Activated CD4-positive, alpha-beta T cell treated with anti-CD3 and anti-CD28 coated beads, Interleukin-10, Interleukin-2, amounts not matched to agents 100 ng/mL and 50 ng/mL, durations not matched to agents 16 hours and 8 hours (primary cell): ENCODE results near the gene CIBAR2.

Source experiments
- DNase-seq: peaks from one replicate; pipeline ENCODE4 v3.0.0-alpha.2; 2020

Gene CIBAR2

DNA sequence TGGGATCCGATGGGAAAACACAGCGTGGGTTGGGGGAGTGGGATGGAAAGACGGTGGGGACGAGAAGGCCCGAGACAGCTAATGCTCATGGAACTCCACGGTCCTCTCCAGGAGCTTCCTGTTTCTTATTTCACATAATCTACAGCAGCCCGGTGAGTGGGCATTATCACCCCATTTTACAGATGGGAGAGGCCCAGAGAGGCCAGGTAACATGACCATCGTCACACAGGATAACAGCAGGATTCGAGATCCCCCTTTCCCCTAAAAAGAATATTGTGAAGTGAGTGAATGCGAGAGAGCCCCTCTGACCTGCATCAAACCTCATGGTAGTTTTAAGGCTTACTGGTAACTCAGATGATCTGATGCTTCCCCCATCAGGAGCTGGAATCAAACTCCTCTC lies 12.0 kb downstream of the CIBAR2 start:
- DNase-seq: no peak

DNA sequence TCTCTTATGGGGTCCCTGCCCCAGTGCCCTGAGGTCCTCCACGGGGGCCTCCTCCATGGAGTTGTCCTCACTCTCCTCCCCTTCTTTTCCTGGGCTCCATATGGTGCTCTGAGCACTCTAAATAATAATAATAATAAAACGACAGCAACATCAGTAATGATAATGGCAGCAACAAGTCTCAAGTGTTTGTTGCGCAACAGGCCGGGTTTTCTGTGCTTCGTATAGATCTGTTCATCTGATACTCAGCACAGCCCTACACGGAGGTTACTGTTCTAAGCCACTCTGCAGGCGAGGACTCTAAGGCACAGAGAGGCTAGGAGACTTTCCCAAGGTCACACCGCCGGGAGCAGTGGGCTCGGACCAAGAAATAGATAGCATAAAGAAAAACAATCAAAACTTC lies 13.7 kb downstream of the CIBAR2 start:
- DNase-seq: no peak

DNA sequence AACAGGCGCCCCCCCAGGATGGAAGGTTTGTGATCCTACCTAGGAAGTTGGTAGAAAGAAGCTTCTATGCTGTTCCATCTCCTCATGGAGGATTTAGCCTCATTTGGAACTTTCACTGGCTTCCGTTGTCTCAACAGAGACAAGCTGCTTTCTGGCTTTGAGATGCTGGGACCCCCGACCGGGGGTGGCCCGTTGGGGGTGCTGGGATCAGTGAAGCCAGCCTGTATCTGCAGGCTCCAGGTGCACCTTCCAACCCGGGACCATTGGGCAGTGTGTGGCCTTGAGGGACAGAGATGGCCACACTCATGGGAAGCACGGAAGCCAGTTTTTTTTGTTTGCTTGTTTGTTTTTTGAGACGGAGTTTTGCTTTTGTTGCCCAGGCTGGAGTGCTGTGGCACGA lies 15.4 kb downstream of the CIBAR2 start:
- no peak for DNase-seq

DNA sequence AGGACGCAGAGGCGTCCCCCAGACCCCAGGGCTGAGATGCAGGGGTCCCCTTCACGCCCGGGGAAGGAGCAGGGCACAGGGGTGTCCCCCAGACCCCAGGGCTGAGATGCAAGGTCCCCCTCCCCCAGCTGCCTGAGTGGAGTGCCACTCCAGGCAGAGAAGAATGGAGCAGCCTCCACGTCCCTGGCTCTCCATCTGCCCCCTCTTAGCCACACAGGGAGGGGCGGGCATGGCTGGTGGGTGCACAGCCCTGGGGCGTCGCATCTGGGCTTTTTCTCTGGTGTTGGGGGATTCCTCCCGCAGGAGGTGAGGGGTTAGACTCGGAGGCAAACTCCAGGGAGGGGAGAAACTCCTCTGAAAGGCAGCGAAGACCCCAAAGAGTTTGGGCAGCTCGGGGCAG lies 17.5 kb downstream of the CIBAR2 start:
- DNase-seq: no peak

DNA sequence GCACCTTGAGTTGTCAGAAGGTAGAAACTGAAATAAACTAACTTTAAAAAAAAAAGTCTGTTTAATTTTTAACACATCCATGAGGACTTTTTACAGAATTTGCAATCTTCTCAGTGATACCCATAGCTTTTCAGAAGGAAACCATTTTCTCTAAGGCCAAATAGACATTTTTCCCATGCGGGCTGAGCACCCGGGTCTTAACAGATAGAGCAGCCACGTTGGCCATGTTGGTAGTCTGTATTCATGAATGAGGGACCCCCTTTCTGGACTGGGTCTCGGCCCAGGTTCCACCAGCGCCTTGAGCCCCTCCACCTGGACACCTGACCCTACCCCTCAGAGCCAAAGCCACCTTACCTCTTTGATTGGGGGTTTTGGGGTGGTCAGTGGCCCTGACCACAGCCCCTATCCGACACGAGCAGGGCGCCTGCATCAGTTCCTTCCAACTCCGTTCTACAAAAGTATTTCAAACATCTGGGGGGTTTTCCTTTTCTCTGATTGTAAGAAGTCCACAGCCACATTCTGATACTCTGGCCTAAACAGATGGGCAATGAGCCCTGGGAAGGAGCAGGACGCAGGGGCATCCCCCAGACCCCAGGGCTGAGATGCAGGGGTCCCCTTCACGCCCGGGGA lies 18.0 kb downstream of the CIBAR2 start:
- DNase-seq: no peak

DNA sequence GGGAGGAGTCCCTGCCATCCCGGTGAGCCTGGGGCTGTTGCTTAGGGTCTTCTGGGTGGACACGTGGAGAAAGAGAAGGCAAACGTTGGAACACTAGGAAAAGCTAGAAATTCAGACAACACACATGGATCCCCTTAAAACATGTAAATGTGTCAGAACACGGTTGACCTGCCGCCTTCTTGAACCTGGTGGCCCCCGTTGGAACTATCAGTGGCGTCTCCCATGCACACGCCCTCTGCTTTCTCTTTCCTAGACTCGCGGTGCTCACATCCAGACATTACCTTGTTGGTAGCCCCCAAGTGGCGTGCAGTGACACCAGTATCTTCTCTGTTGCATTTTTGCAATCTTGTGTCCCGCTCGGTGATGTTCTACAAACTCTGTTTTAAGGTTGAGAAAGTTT lies 18.6 kb downstream of the CIBAR2 start:
- no peak for DNase-seq

DNA sequence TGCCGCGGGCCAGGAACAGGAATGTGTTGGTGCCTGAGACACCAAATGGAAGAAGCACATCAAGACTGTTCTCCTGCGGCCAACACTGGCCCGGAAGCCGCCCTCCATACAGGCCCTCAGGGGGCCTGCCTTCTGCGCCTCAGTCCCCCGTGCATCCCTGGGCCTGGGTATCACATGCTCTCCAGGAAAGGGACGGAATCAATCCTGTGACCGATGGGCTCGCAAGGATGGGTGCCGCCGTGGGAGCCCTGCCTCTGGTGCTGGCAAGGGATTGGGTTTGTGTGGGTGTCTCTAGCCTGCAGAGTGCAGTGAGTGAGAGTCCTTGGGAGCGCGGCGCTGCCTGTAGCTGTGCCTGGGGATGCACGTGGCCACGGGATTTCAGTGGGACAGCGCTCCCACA lies 19.4 kb downstream of the CIBAR2 start:
- DNase-seq: no peak

DNA sequence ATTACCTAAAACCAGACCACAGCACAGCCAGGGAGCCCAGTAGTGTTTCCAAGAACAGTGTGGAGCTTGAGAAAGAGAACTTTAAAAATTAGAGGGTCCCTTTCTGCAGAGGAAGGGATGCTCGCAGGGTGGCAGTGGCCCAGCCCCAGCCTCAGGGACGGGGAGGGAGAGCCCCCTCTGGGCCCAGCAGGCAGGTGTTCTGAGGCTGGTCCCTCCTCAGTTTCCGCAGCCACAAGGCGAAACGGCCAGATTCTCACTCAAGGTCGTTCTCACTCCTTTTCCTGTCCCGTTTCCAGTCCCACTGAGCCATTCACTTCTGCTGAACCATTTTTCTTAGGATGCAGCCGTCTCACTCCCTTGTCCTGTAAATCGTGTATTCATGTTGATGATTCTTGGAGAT lies 20.0 kb downstream of the CIBAR2 start:
- no peak for DNase-seq

DNA sequence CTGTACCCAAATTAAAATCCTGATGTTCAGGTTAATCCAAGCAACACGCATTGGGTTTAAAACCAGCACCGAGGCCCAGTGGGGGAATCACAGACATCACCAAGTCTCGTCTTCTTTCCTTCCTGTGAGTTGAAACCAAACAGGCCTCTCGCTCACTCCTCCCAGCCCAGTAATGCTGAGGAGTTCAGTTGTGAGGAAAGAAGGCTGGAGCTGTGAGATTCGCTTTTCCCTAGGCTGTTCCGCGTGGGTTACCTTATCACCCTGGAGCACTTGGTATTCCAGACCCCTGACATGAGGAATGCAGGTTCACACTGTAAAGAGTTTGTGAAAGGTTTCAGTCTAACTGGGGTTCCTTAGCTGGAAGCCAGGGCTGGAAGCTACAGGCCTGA lies 20.8 kb downstream of the CIBAR2 start:
- no peak for DNase-seq

DNA sequence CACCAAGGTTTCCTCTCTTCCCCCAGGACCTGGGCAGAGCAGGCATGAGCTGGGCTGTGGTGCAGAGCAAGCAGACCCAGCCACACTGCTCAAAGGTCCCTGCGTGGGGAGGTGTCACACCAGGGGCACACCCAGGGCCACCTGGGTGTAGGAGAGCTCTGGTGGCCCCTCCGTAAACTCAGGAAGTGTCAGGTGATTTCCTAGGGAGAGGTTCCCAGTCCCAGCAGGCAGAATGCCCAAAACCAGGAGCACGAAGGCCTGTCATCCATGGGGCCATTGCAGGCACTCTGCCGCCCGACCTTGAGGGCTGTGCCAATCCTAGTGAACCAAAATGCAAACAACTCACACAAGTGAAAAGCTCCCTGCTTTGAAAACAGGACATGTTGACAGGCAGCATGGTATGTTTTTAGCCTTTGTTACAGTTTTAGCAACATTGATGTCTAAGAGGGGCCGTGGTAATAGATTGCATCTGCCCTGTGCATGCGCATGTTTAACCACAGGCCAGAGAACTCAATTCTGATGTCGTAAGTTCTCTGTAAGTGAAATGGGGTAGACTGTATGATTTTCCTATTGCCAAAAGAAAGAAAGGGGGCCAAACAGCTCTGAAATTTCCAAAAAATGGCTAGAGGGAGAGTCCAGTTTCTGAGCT lies 21.3 kb downstream of the CIBAR2 start:
- no peak for DNase-seq

DNA sequence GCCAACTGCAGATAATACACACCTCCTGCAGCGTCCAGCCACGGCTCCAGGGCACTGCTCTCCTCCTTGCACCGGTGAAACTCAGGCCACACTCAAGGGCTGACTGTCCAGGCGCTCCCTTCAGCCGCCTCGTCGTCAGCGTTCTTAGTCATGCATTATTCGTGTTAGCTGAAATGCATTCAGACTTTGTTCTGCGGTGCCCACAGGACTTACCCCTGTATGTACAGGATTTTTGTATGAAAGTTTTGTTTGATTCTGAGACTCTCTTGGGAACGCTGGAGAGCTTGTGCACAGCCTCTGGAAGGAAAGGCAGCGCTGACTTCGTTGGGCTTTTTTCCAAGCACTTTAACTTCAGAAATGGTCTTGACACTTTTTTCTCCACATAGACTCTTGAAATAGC lies 22.1 kb downstream of the CIBAR2 start:
- no peak for DNase-seq

DNA sequence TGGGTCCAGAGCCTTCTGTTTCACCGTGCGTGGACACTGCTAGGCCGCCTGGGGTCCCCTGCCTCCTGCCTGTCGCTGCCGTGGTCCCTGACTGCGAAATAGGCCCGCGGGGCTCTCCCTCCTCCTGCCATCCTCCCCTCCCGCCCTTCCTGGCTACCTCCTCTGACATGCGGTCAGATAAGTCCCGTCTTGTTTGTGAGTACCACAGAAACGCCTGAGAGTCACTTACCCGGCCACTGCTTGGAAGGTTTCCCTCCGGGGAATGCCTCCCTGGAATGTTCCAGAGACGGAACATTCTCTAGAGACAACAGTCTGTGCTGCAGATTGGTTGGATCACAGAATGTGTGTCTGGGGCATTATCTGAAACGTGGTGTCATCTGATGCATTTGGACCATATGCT lies 22.7 kb downstream of the CIBAR2 start:
- no peak for DNase-seq

DNA sequence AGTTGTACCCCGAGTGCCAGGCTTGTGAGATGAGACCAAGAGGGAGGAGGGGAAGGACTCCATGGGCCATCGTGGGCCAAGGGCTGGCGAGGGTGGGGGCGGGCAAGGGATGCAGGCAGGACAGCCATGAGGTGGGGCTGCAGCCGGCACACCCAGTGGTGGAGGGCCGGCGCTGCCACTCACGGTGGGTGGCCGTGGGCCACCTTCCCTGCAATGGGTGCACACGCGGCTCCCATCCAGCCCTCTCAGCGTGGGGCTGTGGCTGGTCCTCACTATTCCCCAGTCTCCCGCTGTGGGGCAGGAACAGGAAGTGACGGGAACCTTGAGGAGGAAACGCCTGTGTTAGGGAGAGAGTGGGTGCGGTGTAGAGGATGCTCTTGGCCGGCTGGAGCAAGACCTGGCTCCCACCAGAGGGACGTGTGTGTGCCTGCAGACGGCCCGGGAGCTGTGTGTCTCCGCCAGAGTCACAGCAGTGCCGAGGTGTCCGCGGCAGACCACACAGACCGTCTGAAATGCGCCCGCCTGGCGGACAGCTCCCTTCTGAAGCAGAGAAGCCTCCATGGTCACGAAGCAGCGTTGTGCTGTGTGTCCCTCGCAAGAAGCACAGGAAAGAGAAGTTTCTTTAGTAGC lies 23.6 kb downstream of the CIBAR2 start:
- no peak for DNase-seq

DNA sequence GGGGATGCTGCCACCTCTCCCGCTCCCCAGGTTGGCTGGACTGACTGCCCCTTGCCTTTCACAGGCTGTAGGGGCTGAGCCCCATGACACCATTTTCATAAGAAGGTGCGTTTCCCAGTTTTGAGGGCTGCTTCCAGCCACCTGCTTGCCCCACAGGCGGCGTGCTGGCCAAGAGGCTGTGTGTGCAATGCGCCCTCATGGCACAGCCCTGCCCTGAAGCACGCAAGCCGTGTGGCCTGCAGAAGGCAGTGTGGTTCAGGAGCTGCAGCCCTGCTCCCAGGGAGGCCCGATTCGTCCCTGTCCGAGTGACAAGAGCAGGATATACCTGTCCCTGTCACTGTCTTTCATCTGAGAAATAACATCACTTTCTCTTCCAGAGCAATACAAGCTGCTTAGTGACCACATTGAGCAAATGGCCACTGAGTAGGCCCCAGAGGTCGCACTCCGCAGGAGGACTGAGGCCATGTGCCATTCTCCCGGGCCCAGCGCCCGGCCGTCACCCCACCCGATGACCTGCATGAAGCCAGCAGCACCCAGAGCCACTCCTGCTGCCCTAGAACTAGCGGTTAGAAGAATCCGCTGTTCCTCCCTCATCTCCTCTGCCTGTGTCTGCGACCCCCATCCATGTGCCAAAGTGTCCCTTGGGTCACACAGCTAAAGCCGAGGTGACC lies 24.2 kb downstream of the CIBAR2 start:
- DNase-seq: no peak

DNA sequence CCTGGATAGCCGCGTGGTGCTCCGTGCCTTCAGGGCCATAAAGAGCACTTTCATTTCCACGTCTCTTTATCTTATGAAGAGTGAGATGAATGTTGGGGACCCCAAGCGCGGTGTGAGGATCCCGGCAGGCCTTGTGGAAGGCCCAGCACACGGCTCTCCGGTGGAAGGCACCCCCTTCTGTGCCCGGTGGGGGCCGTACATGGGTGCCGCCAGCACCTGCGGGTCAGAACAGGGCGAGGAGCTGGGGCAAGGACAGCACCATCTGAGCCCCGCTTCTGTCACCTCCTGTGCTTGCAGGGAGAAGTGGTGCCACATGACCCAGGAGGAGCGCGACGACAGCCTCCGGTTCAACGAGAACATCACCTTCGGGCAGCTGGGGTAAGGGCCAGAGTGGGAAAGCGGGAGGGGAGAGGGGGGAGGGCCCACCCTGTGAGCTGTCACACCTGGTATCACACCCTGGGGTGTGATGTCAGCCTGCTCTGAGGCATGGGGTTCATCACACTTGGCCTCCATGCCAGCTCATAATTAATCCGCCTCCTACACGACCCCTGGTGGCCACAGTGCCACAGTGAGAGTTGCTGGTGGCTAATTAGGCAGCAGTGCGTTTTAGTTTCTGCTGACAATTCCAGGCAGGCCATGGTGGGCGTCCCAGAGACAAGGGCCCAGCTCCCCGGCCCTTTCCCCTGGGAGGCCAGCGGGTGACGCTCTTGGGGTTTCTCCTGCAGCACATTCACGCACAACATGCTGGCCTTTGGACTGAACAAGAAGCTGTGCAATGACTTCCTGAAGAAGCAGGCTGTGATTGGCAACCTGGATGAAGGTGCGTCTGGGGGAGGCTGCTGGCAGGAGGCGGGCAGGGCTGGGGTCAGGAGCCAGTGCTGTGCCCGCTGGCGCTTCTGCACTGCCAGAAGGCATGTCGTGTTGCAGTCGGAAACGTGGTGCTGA lies 25.7 kb downstream of the CIBAR2 start:
- DNase-seq: peak; percentile 76

DNA sequence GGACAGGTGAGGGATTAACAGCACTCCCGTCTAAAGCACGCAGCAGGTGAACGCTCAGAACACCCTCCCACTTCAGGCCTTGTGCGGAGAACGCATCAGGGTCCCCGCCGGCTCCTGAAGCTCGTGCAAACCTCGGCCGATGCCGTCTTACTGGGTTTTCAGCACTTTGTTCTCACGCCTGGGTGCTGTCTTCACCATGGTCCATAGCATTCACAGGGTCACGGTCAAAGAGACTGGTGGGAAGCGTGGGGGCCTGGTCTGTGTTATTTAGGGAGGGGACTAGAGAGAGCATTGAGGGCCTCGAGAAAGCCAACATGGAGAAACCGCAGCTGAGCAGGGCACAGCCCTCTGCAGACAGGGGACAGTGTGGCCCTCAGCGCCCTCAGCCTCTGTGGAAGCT lies 26.6 kb downstream of the CIBAR2 start:
- DNase-seq: no peak

DNA sequence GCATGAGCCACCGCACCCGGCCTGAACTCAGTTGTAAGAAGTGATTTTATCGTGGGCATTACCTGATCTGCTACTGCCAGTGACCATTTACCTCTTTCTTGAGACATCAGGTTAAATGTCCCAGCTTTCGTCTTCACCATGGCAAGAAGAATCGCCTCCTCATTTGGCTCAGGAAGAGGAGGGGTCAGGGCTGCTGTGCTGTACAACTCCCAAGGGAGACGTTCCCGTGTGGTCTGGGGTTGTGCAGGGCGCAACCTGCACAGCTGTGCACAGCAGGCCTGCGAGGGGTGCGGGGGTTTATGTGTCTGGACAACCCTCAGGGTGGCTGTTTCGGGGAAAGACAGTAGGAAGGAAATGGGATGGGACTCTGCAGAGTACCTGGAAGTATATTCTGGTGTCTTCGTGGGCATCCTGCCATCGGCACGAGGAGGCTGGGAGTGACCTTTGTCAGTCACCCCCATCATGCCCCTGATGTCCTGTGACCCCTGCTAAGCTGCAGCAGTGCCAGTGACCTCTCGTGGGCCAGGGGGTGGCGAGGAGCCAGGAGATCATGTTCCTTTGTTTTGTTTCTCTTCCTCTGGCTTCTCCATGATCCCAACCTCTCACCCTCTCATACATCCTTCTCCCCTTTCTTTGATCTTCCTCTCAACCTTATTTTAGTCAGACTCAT lies 27.3 kb downstream of the CIBAR2 start:
- no peak for DNase-seq

DNA sequence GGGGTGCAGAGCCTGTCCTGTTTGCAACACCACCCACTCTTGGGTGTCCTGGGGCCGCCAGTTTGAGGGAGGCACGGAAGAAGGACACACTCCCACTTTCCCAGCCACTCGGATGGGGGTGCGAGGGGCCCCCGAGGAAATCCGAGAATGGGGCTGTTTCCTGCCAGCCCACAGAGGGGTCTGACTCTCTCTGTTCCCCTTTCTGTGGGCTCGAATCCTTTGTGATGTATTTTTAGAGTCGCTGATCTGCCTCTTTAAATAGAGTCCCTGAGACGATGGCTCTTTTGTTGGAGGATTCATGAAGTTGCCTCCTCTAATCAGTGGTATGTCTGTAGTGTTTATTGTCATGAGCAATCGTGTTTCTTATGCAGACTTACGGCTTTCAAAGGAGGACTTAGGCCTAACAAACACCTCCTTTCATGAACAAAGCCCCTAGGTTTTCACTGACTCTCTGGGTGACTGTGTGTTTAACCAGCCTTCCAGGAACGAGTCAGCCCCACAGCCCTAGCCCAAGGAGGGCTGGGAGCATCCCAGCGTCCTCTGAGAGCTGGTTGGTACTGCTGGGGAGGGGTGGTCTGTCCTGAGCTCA lies 29.1 kb downstream of the CIBAR2 start:
- DNase-seq: no peak

DNA sequence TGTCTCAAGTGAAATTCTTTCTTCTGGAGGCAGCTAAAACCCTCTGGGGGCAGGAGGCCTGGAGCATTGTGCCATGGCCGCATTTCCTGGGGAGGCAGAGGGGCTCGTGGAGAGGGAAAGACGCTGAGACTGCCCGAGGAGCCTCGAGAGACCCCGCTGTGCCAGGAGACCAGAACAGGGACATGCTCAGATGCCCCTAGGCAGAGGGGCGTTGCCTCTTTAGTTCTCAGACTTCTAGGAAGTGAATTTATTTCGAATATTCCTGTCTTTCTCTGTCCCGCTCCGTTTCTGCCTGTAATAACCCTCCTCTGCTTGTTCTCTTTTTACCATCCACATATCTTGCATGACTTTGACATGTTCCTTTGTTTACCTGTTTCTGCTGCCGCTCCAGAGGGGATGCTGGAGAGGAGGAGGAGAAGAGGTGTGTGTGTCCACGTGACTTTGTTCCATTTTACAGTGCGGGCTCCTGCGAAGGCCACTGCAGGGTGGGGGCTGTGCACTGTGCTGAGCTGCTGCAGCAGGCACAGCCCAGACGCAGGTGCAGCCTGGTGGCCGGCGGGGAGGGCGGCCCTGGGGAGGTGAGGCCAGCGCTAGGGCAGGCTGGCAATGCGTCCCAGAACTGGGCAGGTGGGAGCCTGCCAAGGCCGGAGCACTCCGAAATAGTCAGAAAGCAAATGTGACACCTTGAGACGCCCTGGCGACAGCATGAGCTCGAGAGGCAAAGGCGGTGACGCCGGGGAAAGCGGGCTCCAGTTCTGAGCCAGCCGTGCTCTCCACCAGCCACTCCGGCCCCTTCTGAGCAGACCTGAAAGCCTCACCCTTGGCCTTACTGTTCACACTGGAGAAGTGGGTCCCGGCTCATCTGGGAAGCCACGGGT lies 29.9 kb downstream of the CIBAR2 start:
- DNase-seq: no peak

DNA sequence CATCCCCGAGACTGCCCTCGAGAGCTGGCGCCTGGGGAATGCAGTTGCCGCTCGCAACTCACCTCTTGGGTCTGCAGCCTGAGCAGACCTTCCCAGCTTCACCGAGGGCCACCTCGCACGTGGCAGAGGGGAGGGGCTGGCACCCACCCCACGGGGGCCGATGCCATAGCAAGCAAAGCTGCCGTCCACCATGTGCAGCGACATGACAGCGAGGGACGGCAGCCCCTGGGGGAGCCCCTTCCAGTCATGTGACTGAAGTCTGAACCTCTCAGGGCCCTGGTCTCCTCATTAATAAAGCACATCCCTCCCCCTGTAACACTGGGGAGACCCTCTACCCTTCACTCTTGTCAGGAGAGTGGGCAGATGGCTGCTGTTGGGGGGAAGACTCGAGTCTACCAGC lies 30.5 kb downstream of the CIBAR2 start:
- DNase-seq: no peak

DNA sequence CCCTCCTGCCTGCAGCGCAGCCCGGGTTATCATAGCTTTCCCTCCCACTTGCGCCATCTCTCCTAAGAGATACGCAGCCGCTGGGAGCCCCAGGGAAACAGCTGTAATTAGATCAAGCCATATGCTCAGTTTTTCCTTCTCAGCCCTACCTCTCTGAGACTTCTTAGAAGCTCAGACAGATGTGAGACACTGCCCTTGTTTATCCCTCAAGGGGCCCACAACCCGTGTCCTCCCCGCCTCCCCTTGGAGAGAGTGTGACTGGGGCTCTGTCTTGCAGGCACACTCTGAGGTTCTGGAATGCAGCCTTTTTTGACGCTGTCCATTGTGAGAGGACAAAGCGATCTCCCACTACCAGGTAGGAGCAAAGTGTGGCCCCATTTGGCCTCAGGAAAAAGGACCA lies 31.2 kb downstream of the CIBAR2 start:
- no peak for DNase-seq
